OCI-LY7 (cell line): Measurements from ENCODE around the gene PPP2R1B.

ENCODE experiments used
- EZH2phosphoT487 ChIP-seq: fragments of 200-600 bp; sonication (generic); IDR thresholded peaks from 2 replicates; pipeline ENCODE4 v1.6.1; 2018; ENCODE audit warnings: low read depth, borderline replicate concordance, mild to moderate bottlenecking, mixed run types, antibody characterized with exemption, low read length, moderate library complexity, mixed read lengths
- TF ChIP-seq, protein P1 (sequence below): fragments of 200-600 bp; sonication (generic); conservative IDR thresholded peaks from 2 replicates; pipeline ENCODE4 v1.5.1; 2014; ENCODE audit warnings: mild to moderate bottlenecking, antibody characterized with exemption, low read length, moderate library complexity, mixed read lengths

DNA sequence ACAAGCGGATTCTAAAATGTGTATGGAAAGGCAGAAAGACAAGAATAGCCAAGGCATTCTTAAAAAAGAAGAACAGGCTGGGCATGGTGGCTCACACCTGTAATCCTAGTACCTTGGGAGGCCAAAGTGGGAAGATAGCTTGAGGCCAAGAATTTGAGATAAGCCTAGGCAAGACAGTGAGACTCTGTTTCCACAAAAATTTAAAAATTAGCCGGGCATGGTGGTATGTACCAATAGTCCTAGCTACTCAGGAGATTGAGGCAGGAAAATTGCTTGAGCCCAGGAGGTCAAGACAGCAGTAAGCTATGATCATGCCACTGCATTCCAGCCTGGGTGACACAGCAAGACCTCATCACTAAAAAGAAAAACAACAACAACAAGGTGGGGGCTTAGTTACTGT lies 46.0 kb upstream of the PPP2R1B start:
- TF ChIP-seq, protein P1, sequence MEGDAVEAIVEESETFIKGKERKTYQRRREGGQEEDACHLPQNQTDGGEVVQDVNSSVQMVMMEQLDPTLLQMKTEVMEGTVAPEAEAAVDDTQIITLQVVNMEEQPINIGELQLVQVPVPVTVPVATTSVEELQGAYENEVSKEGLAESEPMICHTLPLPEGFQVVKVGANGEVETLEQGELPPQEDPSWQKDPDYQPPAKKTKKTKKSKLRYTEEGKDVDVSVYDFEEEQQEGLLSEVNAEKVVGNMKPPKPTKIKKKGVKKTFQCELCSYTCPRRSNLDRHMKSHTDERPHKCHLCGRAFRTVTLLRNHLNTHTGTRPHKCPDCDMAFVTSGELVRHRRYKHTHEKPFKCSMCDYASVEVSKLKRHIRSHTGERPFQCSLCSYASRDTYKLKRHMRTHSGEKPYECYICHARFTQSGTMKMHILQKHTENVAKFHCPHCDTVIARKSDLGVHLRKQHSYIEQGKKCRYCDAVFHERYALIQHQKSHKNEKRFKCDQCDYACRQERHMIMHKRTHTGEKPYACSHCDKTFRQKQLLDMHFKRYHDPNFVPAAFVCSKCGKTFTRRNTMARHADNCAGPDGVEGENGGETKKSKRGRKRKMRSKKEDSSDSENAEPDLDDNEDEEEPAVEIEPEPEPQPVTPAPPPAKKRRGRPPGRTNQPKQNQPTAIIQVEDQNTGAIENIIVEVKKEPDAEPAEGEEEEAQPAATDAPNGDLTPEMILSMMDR, result no peak
- TF ChIP-seq EZH2phosphoT487, result no peak
